HepG2 (cell line): ENCODE data around the gene RPS6KA2. TPM values are rescaled to one million over a fixed set of nuclear protein-coding genes. Genes with fewer than 3 reads are reported as not detected.

ENCODE experiments used
- ATM ChIP-seq: fragments of 450-650 bp; IDR thresholded peaks from 2 replicates; pipeline ENCODE4 v1.7.1; 2017; ENCODE audit warnings: mild to moderate bottlenecking, borderline replicate concordance
- CBX2 ChIP-seq, 2 experiments: fragments of 200-600 bp in 1 of 2; sonication (generic); formaldehyde crosslinking in 1 of 2; IDR thresholded peaks; 2 replicates each; pipeline versions ENCODE4 v1.7.0 to v1.8.1; 2018 to 2022; ENCODE audit warnings: low read depth in 2 of 2, low read length in 1 of 2, mild to moderate bottlenecking in 1 of 2, missing genetic modification reagents in 1 of 2
- DZIP1 ChIP-seq: sonication (generic); formaldehyde crosslinking; IDR thresholded peaks from 2 replicates; pipeline ENCODE4 v1.5.0; 2020; ENCODE audit warnings: mild to moderate bottlenecking, missing genetic modification reagents
- FOXP1 ChIP-seq, 2 experiments: fragments of 450-650 bp in 1 of 2; IDR thresholded peaks; 2 replicates each; pipeline ENCODE4 v1.6.1; 2017 to 2018; ENCODE audit warnings: antibody characterized with exemption in 1 of 2
- GPN1 ChIP-seq: sonication (generic); formaldehyde crosslinking; IDR thresholded peaks from 2 replicates; pipeline ENCODE4 v1.5.1; 2020; ENCODE audit warnings: missing genetic modification reagents, borderline replicate concordance
- HOXD1 ChIP-seq: sonication (generic); formaldehyde crosslinking; IDR thresholded peaks from 2 replicates; pipeline ENCODE4 v1.5.0; 2020; ENCODE audit warnings: missing genetic modification reagents
- JUNB ChIP-seq: sonication (generic); formaldehyde crosslinking; IDR thresholded peaks from 2 replicates; pipeline ENCODE4 v1.8.0; 2022; ENCODE audit warnings: missing genetic modification reagents, mild to moderate bottlenecking, borderline replicate concordance
- KMT2B ChIP-seq: IDR thresholded peaks from 2 replicates; pipeline ENCODE4 v1.6.1; 2016; ENCODE audit warnings: missing genetic modification reagents, missing compliant biosample characterization
- REL ChIP-seq: sonication (generic); formaldehyde crosslinking; conservative IDR thresholded peaks from 2 replicates; pipeline ENCODE4 v1.8.0; 2022; ENCODE audit warnings: mild to moderate bottlenecking, missing genetic modification reagents, moderate library complexity
- REXO4 ChIP-seq: sonication (generic); formaldehyde crosslinking; IDR thresholded peaks from 2 replicates; pipeline ENCODE4 v1.8.0; 2022; ENCODE audit warnings: missing genetic modification reagents, mild to moderate bottlenecking, borderline replicate concordance
- SALL2 ChIP-seq: sonication (generic); formaldehyde crosslinking; IDR thresholded peaks from 2 replicates; pipeline ENCODE4 v1.8.1; 2023; ENCODE audit warnings: mild to moderate bottlenecking, missing genetic modification reagents, inconsistent platforms
- SMAD9 ChIP-seq: sonication (generic); formaldehyde crosslinking; IDR thresholded peaks from 2 replicates; pipeline ENCODE4 v1.5.1; 2020; ENCODE audit warnings: mild to moderate bottlenecking, missing genetic modification reagents
- STAG1 ChIP-seq: sonication (generic); formaldehyde crosslinking; IDR thresholded peaks from 2 replicates; pipeline ENCODE4 v1.4.0; 2020; ENCODE audit warnings: missing genetic modification reagents
- ZNF546 ChIP-seq: sonication (generic); formaldehyde crosslinking; conservative IDR thresholded peaks from 2 replicates; pipeline ENCODE4 v1.8.1; 2023; ENCODE audit warnings: mild to moderate bottlenecking, missing genetic modification reagents
- polyA plus RNA-seq, 8 experiments: library from polyadenylated mRNA; depleted of rRNA in 3 of 8; stranded (reverse) in 7 of 8; unstranded in 1 of 8; fragments of >200 nt; fragmentation: Illumina TruSeq in 4 of 8; extraction: Trizol in 4 of 8; gene quantifications; 2 replicates each; pipeline versions ENCODE4 v1.2.1 to v1.2.3, GENCODE V29; 2011 to 2016; ENCODE audit warnings: low read depth in 4 of 8, missing spikeins in 1 of 8, mixed read lengths in 1 of 8; ENCODE audit not compliant: insufficient read depth in 1 of 8
- total RNA-seq, 5 experiments: library from RNA; depleted of rRNA; stranded (reverse); fragments of >200 nt; fragmentation: Illumina TruSeq; extraction: Trizol; gene quantifications; 2 replicates each; pipeline ENCODE4 v1.2.3, GENCODE V29; 2016; ENCODE audit warnings: low read depth in 1 of 5
- TF ChIP-seq, protein P1 (sequence below): sonication (generic); formaldehyde crosslinking; IDR thresholded peaks from 2 replicates; pipeline ENCODE4 v1.5.1; 2020; ENCODE audit warnings: mild to moderate bottlenecking, missing genetic modification reagents
- TF ChIP-seq, protein P2 (sequence below): sonication (generic); formaldehyde crosslinking; IDR thresholded peaks from 2 replicates; pipeline ENCODE4 v1.5.1; 2020; ENCODE audit warnings: missing genetic modification reagents, mild to moderate bottlenecking, borderline replicate concordance

RPS6KA2 gene
- total and polyA plus RNA-seq, 2 of the 13 experiments (the other 11 are each of a cell fraction or from before 2014, with no cell fraction given) = 0.22 to 0.38 TPM

DNA sequence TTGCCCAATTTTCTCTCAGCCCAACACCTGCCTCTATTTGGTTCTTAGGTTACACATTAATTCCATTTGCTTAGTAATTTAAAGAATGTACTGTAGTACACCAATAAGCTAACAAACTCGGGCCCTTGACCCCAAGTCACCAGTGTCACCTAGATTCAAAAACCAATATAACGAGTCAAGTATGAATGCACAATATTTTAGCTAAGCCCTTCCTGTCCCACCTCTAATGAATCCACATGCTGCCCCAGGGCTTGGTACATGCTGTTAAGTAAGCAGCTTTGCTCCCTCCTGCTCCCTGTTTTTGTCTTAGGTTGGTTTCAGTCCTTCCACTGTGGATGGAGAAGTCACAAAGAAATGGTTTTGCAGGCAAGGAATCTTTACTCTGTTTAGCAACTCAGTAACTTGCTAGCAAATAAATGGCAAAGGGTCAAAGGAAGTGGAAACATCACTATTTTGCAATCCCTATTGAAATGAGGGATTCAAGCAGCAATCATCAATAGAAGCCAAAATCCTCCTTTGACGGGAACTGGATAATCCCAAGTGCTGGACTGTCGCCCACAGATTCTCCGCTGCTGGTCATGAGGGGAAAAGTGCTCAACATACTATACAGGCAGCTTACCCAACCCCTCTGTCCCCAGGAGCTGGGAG, 239.3 kb downstream of the RPS6KA2 start (continued):
- TF ChIP-seq GPN1 (CRISPR knock-in tag) (no peak), CBX2 (IDR thresholded peaks at IDR 0.05; ENCODE audit: low read depth, low read length) (no peak), CBX2 (CRISPR knock-in tag; IDR thresholded peaks at IDR 0.05; ENCODE audit: low read depth) (0 out of 2 replicates have a peak, but pooled peaks have one; percentile 33), REL (CRISPR knock-in tag) (no peak), FOXP1 (IDR thresholded peaks at IDR 0.05) (no peak), FOXP1 (CRISPR knock-in tag; IDR thresholded peaks at IDR 0.05) (peak; percentile 90), HOXD1 (CRISPR knock-in tag) (no peak; the same call in none of the 2 replicates), STAG1 (peak; percentile 4; the same call in 1 of the 2 replicates), KMT2B (CRISPR knock-in tag) (no peak; the same call in none of the 2 replicates), ZNF546 (no peak; the same call in 1 of the 2 replicates), SMAD9 (CRISPR knock-in tag) (no peak), REXO4 (no peak), DZIP1 (CRISPR knock-in tag) (no peak), JUNB (no peak), SALL2 (peak; percentile 74), ATM (no peak)
- TF ChIP-seq, protein P1, sequence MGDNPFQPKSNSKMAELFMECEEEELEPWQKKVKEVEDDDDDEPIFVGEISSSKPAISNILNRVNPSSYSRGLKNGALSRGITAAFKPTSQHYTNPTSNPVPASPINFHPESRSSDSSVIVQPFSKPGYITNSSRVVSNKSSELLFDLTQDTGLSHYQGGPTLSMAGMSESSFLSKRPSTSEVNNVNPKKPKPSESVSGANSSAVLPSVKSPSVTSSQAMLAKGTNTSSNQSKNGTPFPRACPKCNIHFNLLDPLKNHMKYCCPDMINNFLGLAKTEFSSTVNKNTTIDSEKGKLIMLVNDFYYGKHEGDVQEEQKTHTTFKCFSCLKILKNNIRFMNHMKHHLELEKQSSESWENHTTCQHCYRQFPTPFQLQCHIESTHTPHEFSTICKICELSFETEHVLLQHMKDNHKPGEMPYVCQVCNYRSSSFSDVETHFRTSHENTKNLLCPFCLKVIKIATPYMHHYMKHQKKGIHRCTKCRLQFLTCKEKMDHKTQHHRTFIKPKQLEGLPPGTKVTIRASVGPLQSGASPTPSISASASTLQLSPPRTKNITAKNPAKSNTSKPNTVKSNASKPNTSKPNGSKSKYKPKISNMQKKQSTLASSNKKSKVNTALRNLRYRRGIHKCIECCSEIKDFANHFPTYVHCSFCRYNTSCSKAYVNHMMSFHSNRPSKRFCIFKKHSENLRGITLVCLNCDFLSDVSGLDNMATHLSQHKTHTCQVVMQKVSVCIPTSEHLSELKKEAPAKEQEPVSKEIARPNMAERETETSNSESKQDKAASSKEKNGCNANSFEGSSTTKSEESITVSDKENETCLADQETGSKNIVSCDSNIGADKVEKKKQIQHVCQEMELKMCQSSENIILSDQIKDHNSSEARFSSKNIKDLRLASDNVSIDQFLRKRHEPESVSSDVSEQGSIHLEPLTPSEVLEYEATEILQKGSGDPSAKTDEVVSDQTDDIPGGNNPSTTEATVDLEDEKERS (CRISPR knock-in tag) = no peak
- TF ChIP-seq, protein P2, sequence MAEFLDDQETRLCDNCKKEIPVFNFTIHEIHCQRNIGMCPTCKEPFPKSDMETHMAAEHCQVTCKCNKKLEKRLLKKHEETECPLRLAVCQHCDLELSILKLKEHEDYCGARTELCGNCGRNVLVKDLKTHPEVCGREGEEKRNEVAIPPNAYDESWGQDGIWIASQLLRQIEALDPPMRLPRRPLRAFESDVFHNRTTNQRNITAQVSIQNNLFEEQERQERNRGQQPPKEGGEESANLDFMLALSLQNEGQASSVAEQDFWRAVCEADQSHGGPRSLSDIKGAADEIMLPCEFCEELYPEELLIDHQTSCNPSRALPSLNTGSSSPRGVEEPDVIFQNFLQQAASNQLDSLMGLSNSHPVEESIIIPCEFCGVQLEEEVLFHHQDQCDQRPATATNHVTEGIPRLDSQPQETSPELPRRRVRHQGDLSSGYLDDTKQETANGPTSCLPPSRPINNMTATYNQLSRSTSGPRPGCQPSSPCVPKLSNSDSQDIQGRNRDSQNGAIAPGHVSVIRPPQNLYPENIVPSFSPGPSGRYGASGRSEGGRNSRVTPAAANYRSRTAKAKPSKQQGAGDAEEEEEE (CRISPR knock-in tag) = no peak
